ENCODE results near the gene HSPA9.

Gene HSPA9

DNA sequence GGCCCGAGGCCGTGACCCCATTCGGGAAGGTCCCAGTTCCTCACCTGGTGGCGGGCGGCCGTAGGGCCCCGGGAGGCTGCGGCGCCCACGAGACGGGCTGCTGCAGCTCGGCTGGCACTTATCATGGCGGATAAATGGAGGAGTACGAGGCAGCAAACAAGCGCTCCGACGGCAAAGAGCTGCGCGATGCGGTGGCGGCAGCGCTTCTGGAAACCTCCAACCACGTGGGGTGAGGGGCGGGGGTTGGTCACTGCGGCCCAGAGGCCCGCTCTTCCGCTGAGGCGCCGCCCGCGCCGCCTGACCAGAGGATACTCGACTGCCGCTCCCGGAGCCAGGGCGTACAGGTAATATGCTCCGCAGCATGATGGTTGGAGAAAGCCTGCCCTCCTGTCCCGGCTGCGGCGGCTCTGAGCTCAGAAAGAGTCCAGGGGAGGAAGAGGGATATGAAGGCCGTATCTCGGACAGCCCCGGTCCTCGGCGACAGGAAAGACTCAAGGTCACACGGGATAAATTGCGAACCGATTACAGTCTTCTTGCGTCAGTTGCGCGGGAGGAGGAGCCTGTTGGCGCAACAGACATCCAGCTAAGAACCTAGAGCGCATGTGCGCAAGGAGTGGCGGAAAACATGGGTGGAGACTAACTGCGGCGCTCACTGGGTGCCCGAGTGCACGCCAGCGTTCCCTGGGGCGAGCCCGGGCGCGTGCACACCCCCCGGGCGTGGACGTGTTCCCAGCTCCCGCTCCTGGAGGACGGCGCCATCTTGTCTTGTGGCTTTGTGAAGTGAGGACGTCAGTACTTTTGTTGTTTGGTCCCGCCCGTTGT, at the start of gene HSPA9:
HSPA9 (minus strand) TSS at position 208 of the 822 bp plus-strand sequence; CDS start at position 125, 83 bp downstream.
- H3K27ac ChIP-seq (ENCODE audit: low read depth in 2 of 2, low read length in 2 of 2): peak within 1 kb of the TSS; percentile 99 to 100
- no peaks in the 10 kb centered on the region for H3K9me3 ChIP-seq (ENCODE audit: control insufficient read depth in 2 of 2, low read length in 2 of 2)
- peaks cover 7 to 9% of the 10 kb centered on the region in 2 donors for H3K4me1 ChIP-seq (ENCODE audit: control insufficient read depth in 2 of 2, insufficient read depth in 2 of 2, low read length in 2 of 2)
- H3K4me3 ChIP-seq (ENCODE audit: low read length in 2 of 2): peak within 1 kb of the TSS; percentile 95 to 99
- peak within 1 kb of the TSS; percentile 99 to 100 for H3K9ac ChIP-seq (ENCODE audit: low read depth in 1 of 2, low read length in 2 of 2)
- peaks cover 21 to 28% of the 10 kb centered on the region in 2 donors for H3K36me3 ChIP-seq (ENCODE audit: control insufficient read depth in 2 of 2, insufficient read depth in 2 of 2, low read length in 2 of 2)
- no peaks in the 10 kb centered on the region for H3K27me3 ChIP-seq (ENCODE audit: control insufficient read depth in 2 of 2, insufficient read depth in 2 of 2, low read length in 2 of 2)

DNA sequence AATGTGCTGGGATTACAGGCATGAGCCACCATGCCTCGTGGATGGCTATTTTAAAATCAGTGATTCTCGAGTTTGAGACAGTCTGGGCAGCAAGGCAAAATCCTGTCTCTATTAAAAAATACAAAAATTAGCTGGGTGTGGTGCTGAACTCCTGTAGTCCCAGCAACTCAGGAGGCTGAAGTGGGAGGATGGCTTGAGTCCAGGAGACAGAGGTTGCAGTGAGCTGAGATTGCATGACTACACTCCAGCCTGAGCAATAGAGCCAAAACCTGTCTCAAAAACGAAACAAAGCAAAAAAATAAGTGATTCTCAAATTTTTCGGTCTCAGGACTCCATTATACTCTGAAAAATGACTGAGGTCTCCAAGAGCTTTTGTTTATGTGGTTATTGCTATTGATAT, 47.9 kb upstream of the HSPA9 start:
- Histone ChIP-seq H3K9me3 (ENCODE audit: control insufficient read depth in 2 of 2, low read length in 2 of 2) (no peaks in the 10 kb centered on the region), H3K9ac (ENCODE audit: low read depth in 1 of 2, low read length in 2 of 2) (no peak overlapping the region), H3K27me3 (ENCODE audit: control insufficient read depth in 2 of 2, insufficient read depth in 2 of 2, low read length in 2 of 2) (no peaks in the 10 kb centered on the region), H3K4me1 (ENCODE audit: control insufficient read depth in 2 of 2, insufficient read depth in 2 of 2, low read length in 2 of 2) (no peaks in the 10 kb centered on the region), H3K27ac (ENCODE audit: low read depth in 2 of 2, low read length in 2 of 2) (no peak overlapping the region), H3K4me3 (ENCODE audit: low read length in 2 of 2) (no peak overlapping the region), H3K36me3 (ENCODE audit: control insufficient read depth in 2 of 2, insufficient read depth in 2 of 2, low read length in 2 of 2) (no peaks in the 10 kb centered on the region)

DNA sequence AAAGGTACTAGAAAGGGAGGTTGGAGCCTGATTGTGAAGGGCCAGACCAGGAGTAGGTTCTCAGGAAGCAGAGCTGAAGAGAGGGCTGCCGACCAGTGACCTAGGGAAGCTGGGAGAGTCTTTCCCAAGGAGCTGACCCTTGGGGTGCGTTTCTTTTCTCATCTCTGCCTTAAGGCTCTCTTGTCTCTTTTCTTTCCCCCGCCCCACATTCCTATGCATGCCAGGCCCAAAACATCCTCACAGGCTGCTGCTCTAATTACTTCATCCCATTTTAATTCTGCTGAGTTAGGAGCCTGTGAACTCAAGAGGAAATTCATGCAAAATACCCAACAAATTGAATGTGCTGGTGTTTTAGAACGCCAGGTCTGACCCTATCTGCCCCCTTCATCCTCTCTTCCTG, 46.9 kb upstream of the HSPA9 start:
- Histone ChIP-seq H3K4me1 (ENCODE audit: control insufficient read depth in 2 of 2, insufficient read depth in 2 of 2, low read length in 2 of 2) (no peaks in the 10 kb centered on the region), H3K27ac (ENCODE audit: low read depth in 2 of 2, low read length in 2 of 2) (no peak overlapping the region), H3K9ac (ENCODE audit: low read depth in 1 of 2, low read length in 2 of 2) (no peak overlapping the region), H3K9me3 (ENCODE audit: control insufficient read depth in 2 of 2, low read length in 2 of 2) (no peaks in the 10 kb centered on the region), H3K4me3 (ENCODE audit: low read length in 2 of 2) (no peak overlapping the region), H3K27me3 (ENCODE audit: control insufficient read depth in 2 of 2, insufficient read depth in 2 of 2, low read length in 2 of 2) (no peaks in the 10 kb centered on the region), H3K36me3 (ENCODE audit: control insufficient read depth in 2 of 2, insufficient read depth in 2 of 2, low read length in 2 of 2) (no peaks in the 10 kb centered on the region)

DNA sequence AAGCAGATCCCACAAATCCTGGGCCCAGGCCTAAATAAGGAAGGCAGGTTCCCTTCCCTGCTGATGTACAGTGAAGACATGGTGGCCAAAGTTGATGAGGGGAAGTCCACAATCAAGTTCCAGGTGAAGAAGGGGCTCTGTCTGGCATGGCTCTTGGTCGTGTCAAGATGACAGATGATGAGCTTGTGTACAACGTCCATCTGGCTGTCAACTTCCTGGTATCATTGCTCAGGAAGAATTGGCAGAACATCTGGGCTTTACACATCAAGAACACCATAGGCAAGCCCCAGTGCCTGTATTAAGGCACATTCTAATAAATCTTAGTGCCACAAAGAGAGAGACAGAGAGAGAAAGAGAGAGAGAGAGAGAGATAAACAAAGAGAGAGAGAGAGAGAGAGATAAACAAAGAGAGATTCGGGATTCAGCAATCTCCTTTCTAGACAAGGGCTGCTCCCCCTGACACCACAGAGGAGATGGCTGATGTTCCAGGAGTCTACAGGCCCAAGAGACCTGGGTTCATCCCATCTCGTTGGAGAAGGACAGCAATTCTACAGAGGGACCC, 45.5 kb upstream of the HSPA9 start:
- Histone ChIP-seq H3K9ac (ENCODE audit: low read depth in 1 of 2, low read length in 2 of 2) (no peak overlapping the region), H3K27ac (ENCODE audit: low read depth in 2 of 2, low read length in 2 of 2) (no peak overlapping the region)

DNA sequence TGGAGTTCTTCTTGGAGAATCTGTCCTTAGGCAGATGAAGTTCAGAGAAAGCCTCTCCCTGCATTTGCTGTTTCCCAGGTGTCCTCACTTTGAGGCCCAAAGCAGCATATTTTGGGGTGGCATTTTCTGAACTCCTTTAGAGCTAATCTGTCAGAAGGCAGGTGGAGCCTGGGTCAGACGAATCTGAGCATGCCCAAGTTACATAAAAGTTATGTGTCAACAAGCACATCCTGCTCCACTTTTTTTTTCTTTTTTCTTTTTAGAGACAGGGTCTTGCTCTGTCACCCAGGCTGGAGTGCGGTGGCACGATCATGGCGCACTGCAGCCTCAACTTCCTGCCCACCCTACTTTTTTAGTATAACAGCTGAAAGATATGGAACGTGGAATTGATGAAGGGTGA, 41.3 kb upstream of the HSPA9 start:
- H3K9ac ChIP-seq (ENCODE audit: low read depth in 1 of 2, low read length in 2 of 2): no peak overlapping the region

More for the DNA sequence above, 45.5 kb upstream of the HSPA9 start:
- H3K9me3 ChIP-seq (ENCODE audit: control insufficient read depth in 2 of 2, low read length in 2 of 2): no peaks in the 10 kb centered on the region
- H3K27me3 ChIP-seq (ENCODE audit: control insufficient read depth in 2 of 2, insufficient read depth in 2 of 2, low read length in 2 of 2): no peaks in the 10 kb centered on the region
- no peaks in the 10 kb centered on the region for H3K4me1 ChIP-seq (ENCODE audit: control insufficient read depth in 2 of 2, insufficient read depth in 2 of 2, low read length in 2 of 2)
- H3K36me3 ChIP-seq (ENCODE audit: control insufficient read depth in 2 of 2, insufficient read depth in 2 of 2, low read length in 2 of 2): no peaks in the 10 kb centered on the region
- no peak overlapping the region for H3K4me3 ChIP-seq (ENCODE audit: low read length in 2 of 2)

DNA sequence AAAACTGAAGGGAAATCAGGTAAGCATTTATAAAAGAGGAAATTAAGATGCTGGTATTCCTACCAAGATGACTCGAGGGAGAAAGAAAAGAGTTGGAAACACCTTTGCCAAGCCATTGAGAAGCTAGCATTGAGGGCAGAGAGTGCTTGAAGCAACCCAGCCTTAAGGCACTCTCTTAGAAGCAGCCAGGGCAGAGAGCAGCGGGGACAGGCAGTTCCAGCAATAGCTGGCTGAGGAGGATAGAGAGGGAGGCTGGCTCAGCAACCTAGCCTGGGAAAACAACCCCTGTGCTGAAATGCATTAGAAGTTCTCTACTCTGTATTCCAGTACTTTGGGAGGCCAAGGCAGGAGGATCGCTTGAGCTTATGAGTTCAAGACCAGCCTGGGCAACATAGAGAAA, 40.3 kb upstream of the HSPA9 start:
- Histone ChIP-seq H3K27me3 (ENCODE audit: control insufficient read depth in 2 of 2, insufficient read depth in 2 of 2, low read length in 2 of 2) (no peaks in the 10 kb centered on the region), H3K9ac (ENCODE audit: low read depth in 1 of 2, low read length in 2 of 2) (no peak overlapping the region)

More for the DNA sequence above, 41.3 kb upstream of the HSPA9 start:
- no peaks in the 10 kb centered on the region for H3K9me3 ChIP-seq (ENCODE audit: control insufficient read depth in 2 of 2, low read length in 2 of 2)
- H3K27ac ChIP-seq (ENCODE audit: low read depth in 2 of 2, low read length in 2 of 2): no peak overlapping the region
- H3K4me1 ChIP-seq (ENCODE audit: control insufficient read depth in 2 of 2, insufficient read depth in 2 of 2, low read length in 2 of 2): no peaks in the 10 kb centered on the region
- H3K4me3 ChIP-seq (ENCODE audit: low read length in 2 of 2): no peak overlapping the region
- H3K36me3 ChIP-seq (ENCODE audit: control insufficient read depth in 2 of 2, insufficient read depth in 2 of 2, low read length in 2 of 2): no peaks in the 10 kb centered on the region
- no peaks in the 10 kb centered on the region for H3K27me3 ChIP-seq (ENCODE audit: control insufficient read depth in 2 of 2, insufficient read depth in 2 of 2, low read length in 2 of 2)

DNA sequence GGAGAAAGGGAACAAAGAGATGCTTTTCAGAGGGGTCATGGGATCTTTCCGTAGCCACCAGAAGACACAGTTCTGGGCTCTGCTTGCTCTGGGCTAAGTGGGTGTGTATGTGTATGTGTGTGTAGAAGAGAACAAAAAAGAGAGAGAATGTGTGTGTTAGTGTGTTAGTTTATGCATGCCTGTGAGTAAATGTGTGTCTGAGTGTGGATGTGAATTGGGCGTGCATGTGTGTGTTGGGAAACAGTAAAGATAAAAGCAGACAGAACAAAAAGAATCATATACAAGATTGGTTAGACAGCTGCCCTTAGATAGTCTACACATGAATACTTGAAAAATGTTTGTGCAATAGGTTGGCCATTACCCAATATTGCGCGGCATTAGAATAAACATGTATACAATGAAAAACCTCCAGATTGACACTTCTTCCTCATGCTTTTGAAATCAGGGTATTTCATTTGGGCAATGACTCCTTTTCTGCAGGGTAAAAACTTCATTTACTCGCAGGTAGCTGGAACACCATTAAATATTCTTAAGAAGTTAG, 36.5 kb upstream of the HSPA9 start:
- no peaks in the 10 kb centered on the region for H3K27me3 ChIP-seq (ENCODE audit: control insufficient read depth in 2 of 2, insufficient read depth in 2 of 2, low read length in 2 of 2)
- no peak overlapping the region for H3K9ac ChIP-seq (ENCODE audit: low read depth in 1 of 2, low read length in 2 of 2)
- H3K4me3 ChIP-seq (ENCODE audit: low read length in 2 of 2): peak overlapping the region in 1 of 2 donors; percentile 50
- no peaks in the 10 kb centered on the region for H3K9me3 ChIP-seq (ENCODE audit: control insufficient read depth in 2 of 2, low read length in 2 of 2)
- H3K4me1 ChIP-seq (ENCODE audit: control insufficient read depth in 2 of 2, insufficient read depth in 2 of 2, low read length in 2 of 2): peaks cover 0 to 2% of the 10 kb centered on the region in 2 donors
- H3K36me3 ChIP-seq (ENCODE audit: control insufficient read depth in 2 of 2, insufficient read depth in 2 of 2, low read length in 2 of 2): no peaks in the 10 kb centered on the region
- H3K27ac ChIP-seq (ENCODE audit: low read depth in 2 of 2, low read length in 2 of 2): no peak overlapping the region

More for the DNA sequence above, 40.3 kb upstream of the HSPA9 start:
- H3K27ac ChIP-seq (ENCODE audit: low read depth in 2 of 2, low read length in 2 of 2): no peak overlapping the region
- peaks cover 0 to 2% of the 10 kb centered on the region in 2 donors for H3K4me1 ChIP-seq (ENCODE audit: control insufficient read depth in 2 of 2, insufficient read depth in 2 of 2, low read length in 2 of 2)
- no peaks in the 10 kb centered on the region for H3K9me3 ChIP-seq (ENCODE audit: control insufficient read depth in 2 of 2, low read length in 2 of 2)
- no peaks in the 10 kb centered on the region for H3K36me3 ChIP-seq (ENCODE audit: control insufficient read depth in 2 of 2, insufficient read depth in 2 of 2, low read length in 2 of 2)
- no peak overlapping the region for H3K4me3 ChIP-seq (ENCODE audit: low read length in 2 of 2)

DNA sequence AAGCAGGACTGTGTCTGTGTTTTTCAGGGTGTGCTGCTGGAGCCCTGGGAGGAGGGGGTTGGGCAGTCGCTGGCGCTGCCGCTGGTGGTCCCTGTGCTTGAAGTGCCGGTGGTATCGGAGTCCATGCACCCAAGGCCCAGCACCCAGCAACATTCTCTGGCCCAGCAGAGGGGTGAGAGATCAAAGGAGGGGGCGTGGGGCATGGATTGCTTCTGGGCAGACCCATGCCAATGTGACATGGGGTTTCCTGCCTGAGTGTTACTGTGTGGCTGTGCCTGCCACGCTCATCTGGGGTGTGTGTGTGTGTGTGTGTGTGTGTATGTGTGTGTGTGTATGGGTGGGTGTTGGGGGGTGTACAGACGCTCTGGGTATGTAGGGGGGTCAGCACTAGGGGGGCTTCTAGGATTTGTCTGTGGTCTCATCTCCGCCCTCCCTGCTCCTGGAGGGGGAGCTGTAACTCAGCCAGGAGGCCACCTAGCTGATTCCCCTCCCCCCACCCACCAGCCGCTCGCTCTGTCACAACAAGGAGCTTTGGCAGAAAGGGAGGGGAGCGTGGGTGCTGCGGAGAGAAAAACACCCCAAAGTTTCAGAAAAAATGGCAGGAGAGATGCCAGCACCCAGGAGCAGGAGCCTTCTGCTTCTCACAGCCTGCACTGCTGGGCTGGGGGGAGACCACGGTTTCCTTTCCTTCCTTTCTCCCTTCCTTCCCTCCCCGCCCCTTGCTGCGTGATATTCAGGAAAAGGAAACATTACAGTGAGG, 35.9 kb upstream of the HSPA9 start:
- Histone ChIP-seq H3K4me3 (ENCODE audit: low read length in 2 of 2) (peak overlapping the region in 1 of 2 donors; percentile 50), H3K27me3 (ENCODE audit: control insufficient read depth in 2 of 2, insufficient read depth in 2 of 2, low read length in 2 of 2) (no peaks in the 10 kb centered on the region), H3K27ac (ENCODE audit: low read depth in 2 of 2, low read length in 2 of 2) (no peak overlapping the region), H3K4me1 (ENCODE audit: control insufficient read depth in 2 of 2, insufficient read depth in 2 of 2, low read length in 2 of 2) (peaks cover 0 to 2% of the 10 kb centered on the region in 2 donors), H3K9ac (ENCODE audit: low read depth in 1 of 2, low read length in 2 of 2) (no peak overlapping the region), H3K36me3 (ENCODE audit: control insufficient read depth in 2 of 2, insufficient read depth in 2 of 2, low read length in 2 of 2) (no peaks in the 10 kb centered on the region), H3K9me3 (ENCODE audit: control insufficient read depth in 2 of 2, low read length in 2 of 2) (no peaks in the 10 kb centered on the region)

DNA sequence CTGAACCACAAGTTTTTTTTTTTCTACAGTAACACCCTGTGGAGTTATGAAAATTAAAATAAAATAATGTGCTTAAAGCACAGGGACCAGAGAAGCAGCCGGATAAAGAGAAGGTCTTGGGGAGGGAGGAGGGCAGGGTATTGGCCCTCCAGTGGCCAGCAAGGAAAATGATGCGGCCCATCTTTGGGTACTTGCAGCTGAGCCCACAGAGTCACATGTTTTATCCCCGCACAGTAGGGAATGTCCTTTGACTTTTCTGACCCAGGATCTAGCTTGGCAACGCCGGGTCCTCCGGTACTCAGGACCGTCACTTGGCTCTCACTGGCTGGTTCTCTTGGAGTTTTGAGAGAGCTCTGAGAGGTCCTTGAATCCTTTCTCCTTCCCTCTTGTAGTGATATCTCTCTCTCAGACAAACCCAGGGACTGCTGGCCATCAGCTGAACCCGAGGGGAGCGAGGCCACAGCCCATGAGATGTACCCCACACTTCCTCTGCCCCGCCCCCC, 35.3 kb upstream of the HSPA9 start:
- no peaks in the 10 kb centered on the region for H3K9me3 ChIP-seq (ENCODE audit: control insufficient read depth in 2 of 2, low read length in 2 of 2)
- H3K4me1 ChIP-seq (ENCODE audit: control insufficient read depth in 2 of 2, insufficient read depth in 2 of 2, low read length in 2 of 2): peaks cover 0 to 2% of the 10 kb centered on the region in 2 donors
- H3K27ac ChIP-seq (ENCODE audit: low read depth in 2 of 2, low read length in 2 of 2): no peak overlapping the region
- no peaks in the 10 kb centered on the region for H3K36me3 ChIP-seq (ENCODE audit: control insufficient read depth in 2 of 2, insufficient read depth in 2 of 2, low read length in 2 of 2)
- no peak overlapping the region for H3K4me3 ChIP-seq (ENCODE audit: low read length in 2 of 2)
- no peaks in the 10 kb centered on the region for H3K27me3 ChIP-seq (ENCODE audit: control insufficient read depth in 2 of 2, insufficient read depth in 2 of 2, low read length in 2 of 2)
- no peak overlapping the region for H3K9ac ChIP-seq (ENCODE audit: low read depth in 1 of 2, low read length in 2 of 2)
